ENCODE results near the gene TPM4.
A peak's percentile ranks its signal among the peaks of the same experiment; 100 is the strongest.
"Not testable (repeated sequence)": the region's sequence is repeated elsewhere in the genome, so short reads cannot be mapped to it uniquely, and the experiment has no call there.

Gene TPM4

GRCh38 chr19:16084067-16084685 lies 7.9 kb downstream of the TPM4 start:
- no peak for DNase-seq (ENCODE audit: low read depth)
- TF ChIP-seq, protein P1, sequence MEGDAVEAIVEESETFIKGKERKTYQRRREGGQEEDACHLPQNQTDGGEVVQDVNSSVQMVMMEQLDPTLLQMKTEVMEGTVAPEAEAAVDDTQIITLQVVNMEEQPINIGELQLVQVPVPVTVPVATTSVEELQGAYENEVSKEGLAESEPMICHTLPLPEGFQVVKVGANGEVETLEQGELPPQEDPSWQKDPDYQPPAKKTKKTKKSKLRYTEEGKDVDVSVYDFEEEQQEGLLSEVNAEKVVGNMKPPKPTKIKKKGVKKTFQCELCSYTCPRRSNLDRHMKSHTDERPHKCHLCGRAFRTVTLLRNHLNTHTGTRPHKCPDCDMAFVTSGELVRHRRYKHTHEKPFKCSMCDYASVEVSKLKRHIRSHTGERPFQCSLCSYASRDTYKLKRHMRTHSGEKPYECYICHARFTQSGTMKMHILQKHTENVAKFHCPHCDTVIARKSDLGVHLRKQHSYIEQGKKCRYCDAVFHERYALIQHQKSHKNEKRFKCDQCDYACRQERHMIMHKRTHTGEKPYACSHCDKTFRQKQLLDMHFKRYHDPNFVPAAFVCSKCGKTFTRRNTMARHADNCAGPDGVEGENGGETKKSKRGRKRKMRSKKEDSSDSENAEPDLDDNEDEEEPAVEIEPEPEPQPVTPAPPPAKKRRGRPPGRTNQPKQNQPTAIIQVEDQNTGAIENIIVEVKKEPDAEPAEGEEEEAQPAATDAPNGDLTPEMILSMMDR (IDR thresholded peaks at IDR 0.05; ENCODE audit: low read depth, low read length, missing control alignments), result no peak
- in situ Hi-C loops (cut with HindIII; ENCODE audit: low sequenced_read_pairs), result no loop called here
- H3K4me3 ChIP-seq (ENCODE audit: low read depth, low read length), result no peak overlapping the region

GRCh38 chr19:16085115-16085514 lies 8.8 kb downstream of the TPM4 start:
- no peak for DNase-seq (ENCODE audit: low read depth)
- in situ Hi-C loops (cut with HindIII; ENCODE audit: low sequenced_read_pairs), result no loop called here
- no peak overlapping the region for H3K4me3 ChIP-seq (ENCODE audit: low read depth, low read length)
- TF ChIP-seq, protein P1 (IDR thresholded peaks at IDR 0.05; ENCODE audit: low read depth, low read length, missing control alignments), result no peak

- in situ Hi-C loops (cut with HindIII; ENCODE audit: low sequenced_read_pairs); H3K4me3 ChIP-seq (ENCODE audit: low read depth, low read length); DNase-seq (ENCODE audit: low read depth): not testable (repeated sequence)
Observed at GRCh38 chr19:16087404-16087803, 11.1 kb downstream of the TPM4 start.

- in situ Hi-C loops (cut with HindIII; ENCODE audit: low sequenced_read_pairs), result no loop called here
- DNase-seq (ENCODE audit: low read depth), result no peak
- TF ChIP-seq, protein P1 (IDR thresholded peaks at IDR 0.05; ENCODE audit: low read depth, low read length, missing control alignments), result no peak
- H3K4me3 ChIP-seq (ENCODE audit: low read depth, low read length), result no peak overlapping the region
Observed at GRCh38 chr19:16087940-16088339, 11.6 kb downstream of the TPM4 start.

DNA sequence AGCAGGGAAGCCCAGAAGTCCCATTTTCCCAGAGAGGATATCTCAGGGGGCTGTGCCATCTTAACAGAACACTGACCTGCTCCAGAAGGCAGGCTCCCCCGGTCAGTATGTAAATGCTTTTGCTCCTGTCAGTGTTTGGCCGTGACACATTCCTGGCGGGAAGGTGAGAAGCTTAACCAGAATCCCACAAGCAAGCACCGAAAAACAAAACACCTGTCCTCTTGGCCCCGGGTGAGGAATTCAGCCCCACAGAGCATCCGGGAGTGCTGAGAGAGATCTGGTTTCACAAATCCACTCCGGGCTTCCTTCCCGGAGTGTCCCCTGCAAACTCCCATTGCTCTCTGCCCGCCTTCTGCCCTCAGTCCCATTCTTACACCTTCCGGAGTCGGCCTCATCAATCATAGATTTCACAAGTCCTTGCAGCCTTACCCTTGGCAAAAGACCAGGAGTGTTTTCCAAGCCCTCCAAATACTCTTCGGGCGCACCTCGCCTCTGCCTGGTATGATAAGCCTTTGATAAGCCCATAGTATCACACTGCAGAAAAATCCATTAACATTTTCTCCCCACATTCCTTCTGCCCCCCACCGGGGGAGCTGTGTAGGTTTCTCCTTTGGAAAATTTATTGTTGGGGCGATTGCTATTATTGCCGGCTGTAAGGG lies 12.2 kb downstream of the TPM4 start:
- TF ChIP-seq, protein P1 (IDR thresholded peaks at IDR 0.05; ENCODE audit: low read depth, low read length, missing control alignments), result peak; percentile 36
- H3K4me3 ChIP-seq (ENCODE audit: low read depth, low read length), result no peak overlapping the region
- no peak for DNase-seq (ENCODE audit: low read depth)
- in situ Hi-C loops (cut with HindIII; ENCODE audit: low sequenced_read_pairs), result no loop called here

DNA sequence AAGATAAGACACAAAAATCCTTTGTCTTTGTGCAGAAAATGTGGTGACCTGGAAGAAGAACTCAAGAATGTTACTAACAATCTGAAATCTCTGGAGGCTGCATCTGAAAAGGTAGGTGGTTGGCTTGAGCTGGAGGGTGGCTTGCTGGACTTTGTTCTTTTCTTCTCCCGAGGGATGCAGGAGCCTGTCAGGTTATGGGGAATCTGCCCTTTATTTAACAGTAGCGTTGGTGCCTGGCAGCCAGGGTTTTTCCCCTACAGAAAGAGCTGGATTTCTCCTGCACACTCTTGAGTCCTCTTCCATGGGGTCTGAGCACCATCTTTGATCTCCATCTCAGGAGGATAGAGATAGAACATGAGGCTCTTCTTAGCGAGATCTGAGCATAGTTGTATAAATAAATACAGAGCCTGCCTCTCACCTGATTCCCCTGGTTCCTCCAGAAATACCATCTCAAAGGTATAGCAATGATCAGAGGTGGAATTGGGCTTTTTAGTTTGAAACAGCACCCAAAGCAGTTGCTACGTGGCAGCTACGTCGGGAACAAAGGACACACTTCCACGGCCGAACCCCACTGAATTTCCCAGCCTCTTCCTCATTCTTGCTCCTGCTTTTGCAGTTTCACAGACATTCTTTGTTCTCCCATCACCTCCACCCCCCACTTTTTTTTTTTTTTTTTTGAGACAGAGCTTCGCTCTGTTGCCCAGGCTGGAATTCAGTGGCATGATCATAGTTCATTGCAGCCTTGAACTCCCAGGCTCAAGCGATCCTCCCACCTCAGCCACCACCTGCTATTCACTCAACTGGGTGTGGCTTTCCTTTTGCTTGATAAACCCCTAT lies 12.9 kb downstream of the TPM4 start:
- no peak overlapping the region for H3K4me3 ChIP-seq (ENCODE audit: low read depth, low read length)
- no peak for DNase-seq (ENCODE audit: low read depth)
- in situ Hi-C loops (cut with HindIII; ENCODE audit: low sequenced_read_pairs), result no loop called here
- TF ChIP-seq, protein P1 (IDR thresholded peaks at IDR 0.05; ENCODE audit: low read depth, low read length, missing control alignments), result no peak
